Measurements from ENCODE around the gene KNL1. TPM values are rescaled to one million over a fixed set of nuclear protein-coding genes. Genes with fewer than 3 reads are reported as not detected.

KNL1 gene
- total and polyA plus RNA-seq, 12 donors: 0.13 to 7.9 (median 1.4) TPM

DNA sequence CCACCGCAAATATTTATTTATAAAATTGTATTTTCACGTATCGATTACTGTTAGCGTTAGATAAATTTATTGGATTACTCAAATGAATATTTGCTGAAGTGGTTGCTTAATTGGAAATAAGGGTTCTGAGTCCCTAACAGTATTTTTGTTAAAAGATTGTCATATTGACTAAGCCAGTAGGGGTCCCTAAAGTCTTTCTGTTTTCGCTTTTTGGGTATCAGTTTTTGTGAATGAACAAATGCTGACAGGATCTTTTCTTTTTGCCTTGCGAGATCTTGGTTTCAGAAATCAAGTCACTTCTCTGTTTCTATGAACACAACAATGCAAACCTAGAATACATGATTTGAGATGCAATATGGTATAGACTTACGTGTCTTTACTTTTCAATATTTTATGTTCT is 108.0 kb downstream of the KNL1 start:
- H3K36me3 ChIP-seq (replicated peaks in 1 of 2): no peaks in the 10 kb centered on the region
- no peak overlapping the region for H3K4me3 ChIP-seq
- no peaks in the 10 kb centered on the region for H3K9me3 ChIP-seq (replicated peaks in 1 of 3)
- H3K27ac ChIP-seq: no peak overlapping the region
- WGBS, 4 donors: 88 to 94% (median 92%) methylated on average over 7 of the region's 7 CpGs
- TF ChIP-seq CTCF (IDR thresholded peaks at IDR 0.05) (no peak), POLR2A (IDR thresholded peaks at IDR 0.05) (no peak)
- H3K27me3 ChIP-seq: no peaks in the 10 kb centered on the region
- DNase-seq: no peak
- intact Hi-C loops (cut with DNase I): no loop called here
- H3K4me1 ChIP-seq (replicated peaks in 1 of 2): no peaks in the 10 kb centered on the region

GRCh38 chr15:40706121-40706520 is 112.1 kb downstream of the KNL1 start:
- no peaks in the 10 kb centered on the region for H3K27me3 ChIP-seq
- WGBS, 4 donors: 96 to 100% (median 96%) methylated on average over 2 of the region's 2 CpGs
- intact Hi-C loops (cut with DNase I): no loop called here
- no peaks in the 10 kb centered on the region for H3K36me3 ChIP-seq (replicated peaks in 1 of 2)
- H3K27ac ChIP-seq: no peak overlapping the region
- DNase-seq: no peak
- no peaks in the 10 kb centered on the region for H3K9me3 ChIP-seq (replicated peaks in 1 of 3)
- TF ChIP-seq CTCF (IDR thresholded peaks at IDR 0.05) (no peak), POLR2A (IDR thresholded peaks at IDR 0.05) (no peak)
- H3K4me3 ChIP-seq: no peak overlapping the region
- no peaks in the 10 kb centered on the region for H3K4me1 ChIP-seq (replicated peaks in 1 of 2)

Small RNA genes lying within 50 kb of the gene (small RNA-seq; reads per million reads assigned to genes)
- gene RF00017 (0 reads per million in 2 donors), gene RN7SL376P (0 reads per million in 2 donors)

Other genes starting within 250 kb of the KNL1 start
- under 1 TPM in 1 of 9 donors, not detected in 8; 0.79 TPM for gene PHGR1, start 243.2 kb upstream of the KNL1 start, total RNA-seq
- gene PHGR1, start 243.2 kb upstream of the KNL1 start, polyA plus RNA-seq: 1 to 10 TPM in 2 of 3 donors, not detected in 1; 1.3 to 4.5 TPM
- 1 to 10 TPM in 4 of 9 donors, under 1 TPM in 4, not detected in 1; 0.36 to 3.6 (median 0.94) TPM for gene DISP2, start 236.0 kb upstream of the KNL1 start, total RNA-seq
- 10 to 100 TPM in 2 of 3 donors, 1 to 10 TPM in 1; 1.8 to 19.4 (median 10.3) TPM for gene DISP2, start 236.0 kb upstream of the KNL1 start, polyA plus RNA-seq
- gene KNSTRN, start 211.5 kb upstream of the KNL1 start, total RNA-seq: 10 to 100 TPM in 5 of 9 donors, 1 to 10 TPM in 4; 4.0 to 39.8 (median 10.7) TPM
- gene KNSTRN, start 211.5 kb upstream of the KNL1 start, polyA plus RNA-seq: 10 to 100 TPM in 1 of 3 donors, 1 to 10 TPM in 2; 7.0 to 21.9 (median 9.2) TPM
- gene IVD, start 188.5 kb upstream of the KNL1 start, total RNA-seq: 100 to 1,000 TPM in 8 of 9 donors, 10 to 100 TPM in 1; 64.5 to 252 (median 156) TPM
- gene IVD, start 188.5 kb upstream of the KNL1 start, polyA plus RNA-seq: 10 to 100 TPM; 61.0 to 92.4 (median 62.6) TPM
- 10 to 100 TPM; 26.3 to 58.8 (median 34.5) TPM for gene BAHD1, start 153.3 kb upstream of the KNL1 start, total RNA-seq
- gene BAHD1, start 153.3 kb upstream of the KNL1 start, polyA plus RNA-seq: 10 to 100 TPM; 13.2 to 30.8 (median 23.6) TPM
- 10 to 100 TPM in 5 of 9 donors, 1 to 10 TPM in 4; 7.4 to 20.6 (median 14.0) TPM for gene CHST14, start 123.3 kb upstream of the KNL1 start, total RNA-seq
- 10 to 100 TPM in 1 of 3 donors, 1 to 10 TPM in 2; 5.0 to 11.0 (median 6.7) TPM for gene CHST14, start 123.3 kb upstream of the KNL1 start, polyA plus RNA-seq
- 10 to 100 TPM; 28.4 to 42.8 (median 37.7) TPM for gene CCDC32, start 29.2 kb upstream of the KNL1 start, total RNA-seq
- 10 to 100 TPM; 33.1 to 41.7 (median 37.7) TPM for gene CCDC32, start 29.2 kb upstream of the KNL1 start, polyA plus RNA-seq
- gene RPUSD2, start 24.9 kb upstream of the KNL1 start, total RNA-seq: 10 to 100 TPM; 10.0 to 20.7 (median 11.9) TPM
- 10 to 100 TPM in 2 of 3 donors, 1 to 10 TPM in 1; 5.7 to 18.5 (median 11.0) TPM for gene RPUSD2, start 24.9 kb upstream of the KNL1 start, polyA plus RNA-seq
- 1 to 10 TPM in 4 of 9 donors, under 1 TPM in 3, not detected in 2; 0.47 to 5.2 (median 1.1) TPM for gene RAD51, start 100.9 kb downstream of the KNL1 start, total RNA-seq
- gene RAD51, start 100.9 kb downstream of the KNL1 start, polyA plus RNA-seq: under 1 TPM in 2 of 3 donors, not detected in 1; 0.74 to 0.82 TPM
- gene RMDN3, start 161.0 kb downstream of the KNL1 start, total RNA-seq: 10 to 100 TPM; 20.6 to 50.1 (median 33.9) TPM
- gene RMDN3, start 161.0 kb downstream of the KNL1 start, polyA plus RNA-seq: 10 to 100 TPM; 19.2 to 45.4 (median 22.4) TPM
- 10 to 100 TPM in 8 of 9 donors, 1 to 10 TPM in 1; 7.8 to 77.3 (median 19.9) TPM for gene GCHFR, start 169.8 kb downstream of the KNL1 start, total RNA-seq
- gene GCHFR, start 169.8 kb downstream of the KNL1 start, polyA plus RNA-seq: 10 to 100 TPM in 2 of 3 donors, 1 to 10 TPM in 1; 6.1 to 27.0 (median 23.6) TPM
- 1 to 10 TPM in 1 of 9 donors, under 1 TPM in 4, not detected in 4; 0.11 to 1.1 (median 0.46) TPM for gene C15orf62, start 175.7 kb downstream of the KNL1 start, total RNA-seq
- gene C15orf62, start 175.7 kb downstream of the KNL1 start, polyA plus RNA-seq: under 1 TPM; 0.07 to 0.97 (median 0.27) TPM
- gene ZFYVE19, start 212.8 kb downstream of the KNL1 start, total RNA-seq: 10 to 100 TPM; 11.0 to 35.1 (median 27.3) TPM
- 10 to 100 TPM; 12.0 to 25.3 (median 24.1) TPM for gene ZFYVE19, start 212.8 kb downstream of the KNL1 start, polyA plus RNA-seq
- 10 to 100 TPM; 27.4 to 88.6 (median 42.2) TPM for gene DNAJC17, start 213.2 kb downstream of the KNL1 start, total RNA-seq
- 100 to 1,000 TPM in 2 of 3 donors, 10 to 100 TPM in 1; 33.0 to 174 (median 170) TPM for gene DNAJC17, start 213.2 kb downstream of the KNL1 start, polyA plus RNA-seq
- not detected for gene PPP1R14D, start 234.5 kb downstream of the KNL1 start, total RNA-seq
- gene PPP1R14D, start 234.5 kb downstream of the KNL1 start, polyA plus RNA-seq: not detected
- 1 to 10 TPM in 6 of 9 donors, under 1 TPM in 3; 0.17 to 5.1 (median 1.3) TPM for gene SPINT1, start 249.8 kb downstream of the KNL1 start, total RNA-seq
- 1 to 10 TPM in 2 of 3 donors, under 1 TPM in 1; 0.46 to 1.3 (median 1.1) TPM for gene SPINT1, start 249.8 kb downstream of the KNL1 start, polyA plus RNA-seq